HepG2 (cell line): ENCODE measurements around the gene DLG2. TPM values are rescaled to one million over a fixed set of nuclear protein-coding genes. Genes with fewer than 3 reads are reported as not detected.
"Not testable (repeated sequence)": the region's sequence is repeated elsewhere in the genome, so short reads cannot be mapped to it uniquely, and the experiment has no call there.

ENCODE experiments used
- ATAC-seq: fragments of 200-7000 bp; cut with Tn5 transposase; 3 replicates; pipeline ENCODE4 v1.9.1; 2020; ENCODE audit warnings: mild to moderate bottlenecking, moderate library complexity
- BruUV-seq: library from RNA; stranded (reverse); fragments of 400-500 nt; replicated peaks from 2 replicates; lab custom pipeline; 2021; lab: Mats Ljungman, UMichigan
- CTCF ChIA-PET: fragments of 300-600 bp; formaldehyde crosslinking; extraction: SDS; loops from one replicate; lab custom pipeline; 2021; ENCODE audit warnings: low total read pairs, inconsistent platforms, low intra/inter-chr PET ratio; lab: Yijun Ruan, JAX
- POLR2A ChIA-PET: fragments of 350-600 bp; sonication (Branson Sonifier 250); formaldehyde crosslinking; loops from one replicate; lab custom pipeline; 2020; ENCODE audit warnings: antibody characterized with exemption, inconsistent platforms; lab: Yijun Ruan, JAX
- DNase-seq: peaks from one replicate; pipeline ENCODE4 v3.0.0-alpha.2; 2015; ENCODE audit warnings: low spot score
- FAIRE-seq: peaks from 3 replicates; lab custom pipeline; 2011; peaks lifted over from hg19 to GRCh38; lab: Jason Lieb, UNC
- H2AFZ ChIP-seq: one replicate; pipeline ENCODE4 v1.6.1; 2011; ENCODE audit warnings: low read length, inconsistent platforms
- H3K27ac ChIP-seq: fragments of 300-600 bp; 3 replicates; pipeline ENCODE4 v1.8.0; 2011; ENCODE audit warnings: mixed run types, mild to moderate bottlenecking, mixed read lengths, low read length, inconsistent platforms; ENCODE audit not compliant: insufficient read depth; ENCODE audit errors: extremely low read length
- H3K27me3 ChIP-seq, 2 experiments: fragments of 200-600 bp in 1 of 2; 2 replicates in 1 of 2; 3 replicates in 1 of 2; pipeline versions ENCODE4 v1.6.0 to v1.8.0; 2011; ENCODE audit warnings: low read length in 2 of 2, mild to moderate bottlenecking in 2 of 2, moderate library complexity in 2 of 2, inconsistent platforms in 1 of 2; ENCODE audit not compliant: insufficient read depth in 2 of 2, control insufficient read depth in 1 of 2
- H3K36me3 ChIP-seq, 2 experiments: fragments of 200-600 bp in 1 of 2; replicated peaks in 1 of 2; 2 replicates in 1 of 2; 3 replicates in 1 of 2; pipeline versions ENCODE4 v1.5.1 to v1.8.0; 2011; ENCODE audit warnings: low read length in 2 of 2, inconsistent platforms in 1 of 2; ENCODE audit not compliant: insufficient read depth in 2 of 2, control insufficient read depth in 1 of 2
- H3K4me1 ChIP-seq: 2 replicates; pipeline ENCODE4 v1.5.1; 2012; ENCODE audit warnings: low read length, inconsistent platforms; ENCODE audit not compliant: insufficient read depth
- H3K4me2 ChIP-seq: 2 replicates; pipeline ENCODE4 v1.6.0; 2011; ENCODE audit warnings: low read depth, low read length, inconsistent platforms
- H3K4me3 ChIP-seq, 3 experiments: fragments of 200-600 bp in 1 of 3; sonication (generic), shearing (Covaris generic) in 1 of 3; replicated peaks in 1 of 3; 2 replicates each; pipeline ENCODE4 v1.5.1; 2011 to 2016; ENCODE audit warnings: low read length in 3 of 3, inconsistent platforms in 2 of 3, low read depth in 2 of 3, mild to moderate bottlenecking in 2 of 3, control low read depth in 1 of 3, mixed read lengths in 1 of 3; ENCODE audit not compliant: insufficient read depth in 1 of 3
- H3K79me2 ChIP-seq: one replicate; pipeline ENCODE4 v1.6.1; 2011; ENCODE audit warnings: low read length, inconsistent platforms; ENCODE audit not compliant: insufficient read depth
- H3K9ac ChIP-seq: 2 replicates; pipeline ENCODE4 v1.6.0; 2011; ENCODE audit warnings: mild to moderate bottlenecking, low read depth, low read length, inconsistent platforms; ENCODE audit not compliant: insufficient read depth
- H3K9me3 ChIP-seq: 2 replicates; pipeline ENCODE4 v1.5.1; 2012; ENCODE audit warnings: mild to moderate bottlenecking, low read length
- H4K20me1 ChIP-seq: 2 replicates; pipeline ENCODE4 v1.6.0; 2011; ENCODE audit warnings: inconsistent platforms, mild to moderate bottlenecking, low read length, moderate library complexity; ENCODE audit not compliant: insufficient read depth
- ATF7 ChIP-seq, 2 experiments: fragments of 450-650 bp in 1 of 2; sonication (generic) in 1 of 2; formaldehyde crosslinking in 1 of 2; IDR thresholded peaks; 2 replicates each; pipeline versions ENCODE4 v1.4.0 to v1.6.1; 2016 to 2020; ENCODE audit warnings: antibody characterized with exemption in 1 of 2, mild to moderate bottlenecking in 1 of 2, missing genetic modification reagents in 1 of 2
- DR1 ChIP-seq: sonication (generic); formaldehyde crosslinking; IDR thresholded peaks from 2 replicates; pipeline ENCODE4 v1.8.0; 2021; ENCODE audit warnings: mild to moderate bottlenecking, missing genetic modification reagents, inconsistent platforms
- GATAD1 ChIP-seq: IDR thresholded peaks from 2 replicates; pipeline ENCODE4 v1.6.1; 2016; ENCODE audit warnings: missing genetic modification reagents, missing compliant biosample characterization
- KLF15 ChIP-seq: sonication (generic); formaldehyde crosslinking; IDR thresholded peaks from 2 replicates; pipeline ENCODE4 v1.8.1; 2023; ENCODE audit warnings: borderline replicate concordance, mild to moderate bottlenecking, inconsistent platforms, missing genetic modification reagents, mixed read lengths
- SNAPC2 ChIP-seq: sonication (generic); formaldehyde crosslinking; IDR thresholded peaks from 2 replicates; pipeline ENCODE4 v1.8.1; 2022; ENCODE audit warnings: mild to moderate bottlenecking, missing genetic modification reagents
- ZFX ChIP-seq: sonication (generic); formaldehyde crosslinking; IDR thresholded peaks from 2 replicates; pipeline ENCODE4 v1.4.0; 2020; ENCODE audit warnings: mild to moderate bottlenecking, low read depth, missing genetic modification reagents, moderate library complexity
- ZFYVE20 ChIP-seq: sonication (generic); formaldehyde crosslinking; IDR thresholded peaks from 2 replicates; pipeline ENCODE4 v1.8.0; 2023; ENCODE audit warnings: low read depth, mild to moderate bottlenecking, moderate library complexity, missing genetic modification reagents, borderline replicate concordance
- ZNF512B ChIP-seq: sonication (generic); formaldehyde crosslinking; IDR thresholded peaks from 2 replicates; pipeline ENCODE4 v1.5.1; 2020; ENCODE audit warnings: missing genetic modification reagents, mild to moderate bottlenecking, borderline replicate concordance
- WGBS: methylation state at CpG from one replicate; pipeline ENCODE4 v1.1.6; 2017; ENCODE audit warnings: low lambda C conversion rate; 5-methylcytosine and 5-hydroxymethylcytosine counted together
- in situ Hi-C: cut with HindIII; loops from 2 replicates; pipeline ENCODE4 v1.10.0; 2017; ENCODE audit warnings: low pct_unique_long_range_greater_than_20kb; ENCODE audit not compliant: extremely low pct_ligation_motif_present
- intact Hi-C: fragments of 100-400 bp; cut with micrococcal nuclease; formaldehyde crosslinking; loops from one replicate; pipeline ENCODE4 v1.10.0; 2022; ENCODE audit not compliant: unreplicated experiment
- polyA plus RNA-seq, 8 experiments: library from polyadenylated mRNA; depleted of rRNA in 3 of 8; stranded (reverse) in 7 of 8; unstranded in 1 of 8; fragments of >200 nt; fragmentation: Illumina TruSeq in 4 of 8; extraction: Trizol in 4 of 8; gene quantifications; 2 replicates each; pipeline versions ENCODE4 v1.2.1 to v1.2.3, GENCODE V29; 2011 to 2016; ENCODE audit warnings: low read depth in 4 of 8, missing spikeins in 1 of 8, mixed read lengths in 1 of 8; ENCODE audit not compliant: insufficient read depth in 1 of 8
- total RNA-seq, 5 experiments: library from RNA; depleted of rRNA; stranded (reverse); fragments of >200 nt; fragmentation: Illumina TruSeq; extraction: Trizol; gene quantifications; 2 replicates each; pipeline ENCODE4 v1.2.3, GENCODE V29; 2016; ENCODE audit warnings: low read depth in 1 of 5
- TF ChIP-seq, protein P1 (sequence below): sonication (generic); formaldehyde crosslinking; IDR thresholded peaks from 2 replicates; pipeline ENCODE4 v1.4.0; 2020; ENCODE audit warnings: missing genetic modification reagents

DLG2 gene
- total and polyA plus RNA-seq, 2 of the 13 experiments (the other 11 are each of a cell fraction or from before 2014, with no cell fraction given): 0.46 to 1.0 TPM

DNA sequence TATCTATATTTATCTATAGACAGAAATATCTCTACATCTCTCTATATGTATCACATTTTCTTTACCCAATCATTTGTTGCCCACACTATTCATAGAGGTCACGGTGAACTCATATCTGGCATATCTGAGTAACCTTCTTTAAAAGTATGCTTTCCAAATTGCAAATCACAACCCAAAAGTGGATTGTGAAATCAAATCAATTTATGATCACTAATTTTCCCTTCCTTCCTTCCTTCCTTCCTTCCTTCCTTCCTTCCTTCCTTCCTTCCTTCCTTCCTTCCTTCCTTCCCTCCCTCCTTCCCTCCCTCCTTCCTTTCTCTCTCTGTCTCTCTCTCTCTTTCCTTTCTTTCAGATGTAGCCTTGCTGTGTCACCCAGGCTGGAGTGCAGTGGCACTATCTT, 1893.0 kb downstream of the DLG2 start (continued):
- no peak for TF ChIP-seq GATAD1 (CRISPR knock-in tag)
- no peak for TF ChIP-seq ZNF512B (CRISPR knock-in tag)
- no peak for TF ChIP-seq DR1 (CRISPR knock-in tag)
- TF ChIP-seq ZFYVE20 (CRISPR knock-in tag): no peak
- no peak for TF ChIP-seq SNAPC2 (CRISPR knock-in tag)
- TF ChIP-seq KLF15 (CRISPR knock-in tag): no peak
- TF ChIP-seq, protein P1, sequence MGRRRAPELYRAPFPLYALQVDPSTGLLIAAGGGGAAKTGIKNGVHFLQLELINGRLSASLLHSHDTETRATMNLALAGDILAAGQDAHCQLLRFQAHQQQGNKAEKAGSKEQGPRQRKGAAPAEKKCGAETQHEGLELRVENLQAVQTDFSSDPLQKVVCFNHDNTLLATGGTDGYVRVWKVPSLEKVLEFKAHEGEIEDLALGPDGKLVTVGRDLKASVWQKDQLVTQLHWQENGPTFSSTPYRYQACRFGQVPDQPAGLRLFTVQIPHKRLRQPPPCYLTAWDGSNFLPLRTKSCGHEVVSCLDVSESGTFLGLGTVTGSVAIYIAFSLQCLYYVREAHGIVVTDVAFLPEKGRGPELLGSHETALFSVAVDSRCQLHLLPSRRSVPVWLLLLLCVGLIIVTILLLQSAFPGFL (CRISPR knock-in tag): no peak
- TF ChIP-seq ZFX (CRISPR knock-in tag): no peak
- TF ChIP-seq, all 625 proteins: peak for 0

DNA sequence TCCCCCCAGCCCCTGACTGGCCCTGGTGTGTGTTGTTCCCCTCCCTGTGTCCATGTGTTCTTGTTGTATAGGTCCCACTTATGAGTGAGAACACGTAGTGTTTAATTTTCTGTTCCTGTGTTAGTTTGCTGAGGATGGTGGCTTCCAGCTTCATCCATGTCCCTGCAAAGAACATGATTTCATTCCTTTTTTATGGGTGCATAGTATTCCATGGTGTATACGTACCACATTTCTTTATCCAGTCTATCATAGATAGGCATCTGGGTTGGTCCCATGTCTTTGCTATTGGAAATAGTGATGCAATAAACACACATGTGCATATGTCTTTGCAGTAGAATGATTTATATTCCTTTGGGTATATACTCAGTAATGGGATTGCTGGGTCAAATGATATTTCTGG, 1895.9 kb downstream of the DLG2 start:
- H3K9ac ChIP-seq; POLR2A ChIA-PET; BruUV-seq; H2AFZ ChIP-seq; H3K27ac ChIP-seq; in situ Hi-C loops; CTCF ChIA-PET; H3K36me3 ChIP-seq; H3K9me3 ChIP-seq; H3K4me3 ChIP-seq; H3K4me1 ChIP-seq; H3K4me2 ChIP-seq; ATAC-seq; H4K20me1 ChIP-seq; H3K27me3 ChIP-seq; FAIRE-seq; intact Hi-C loops; H3K79me2 ChIP-seq; DNase-seq; TF ChIP-seq ATF7 (CRISPR knock-in tag; IDR thresholded peaks at IDR 0.05): not testable (repeated sequence)
- peak; percentile 30; the same call in 1 of the 2 replicates for TF ChIP-seq ATF7 (IDR thresholded peaks at IDR 0.05)
- 52% methylated on average over 2 of the region's 2 CpGs for WGBS
